IMR-90 (cell line): Measurements from ENCODE around the gene NAA15. TPM values are rescaled to one million over a fixed set of nuclear protein-coding genes. Genes with fewer than 3 reads are reported as not detected.

ENCODE experiments used
- ATAC-seq: fragments of 200-7000 bp; cut with Tn5 transposase; 2 replicates; pipeline ENCODE4 v1.9.1; 2020; ENCODE audit warnings: low read depth, mild to moderate bottlenecking, moderate library complexity
- BruUV-seq: library from RNA; stranded (reverse); fragments of 400-500 nt; replicated peaks from 2 replicates; lab custom pipeline; 2021; lab: Mats Ljungman, UMichigan
- CTCF ChIA-PET: fragments of 300-600 bp; formaldehyde crosslinking; extraction: SDS; loops from one replicate; lab custom pipeline; 2021; ENCODE audit warnings: antibody characterized with exemption; lab: Yijun Ruan, JAX
- POLR2A ChIA-PET: fragments of 300-600 bp; sonication (Branson Sonifier 250); formaldehyde crosslinking; loops from one replicate; lab custom pipeline; 2022; ENCODE audit warnings: antibody characterized with exemption; ENCODE audit not compliant: unreplicated experiment; lab: Charles Lee
- DNase-seq: peaks from one replicate; pipeline ENCODE4 v3.0.0; 2013
- H2AFZ ChIP-seq: replicated peaks from 2 replicates; pipeline ENCODE3; 2013; ENCODE audit warnings: low read length, mild to moderate bottlenecking; ENCODE audit not compliant: poor library complexity
- H2AK5ac ChIP-seq: 2 replicates; pipeline ENCODE4 v1.6.1; 2013; ENCODE audit warnings: low read depth, low read length, inconsistent platforms
- H2AK9ac ChIP-seq: replicated peaks from 2 replicates; pipeline ENCODE3; 2013; ENCODE audit warnings: mild to moderate bottlenecking, low read depth, low read length, moderate library complexity; ENCODE audit not compliant: poor library complexity
- H2BK120ac ChIP-seq: 2 replicates; pipeline ENCODE4 v1.6.1; 2013; ENCODE audit warnings: low read depth, low read length, inconsistent platforms
- H2BK15ac ChIP-seq: 3 replicates; pipeline ENCODE4 v1.6.1; 2013; ENCODE audit warnings: low read depth, low read length, inconsistent platforms
- H2BK20ac ChIP-seq: 2 replicates; pipeline ENCODE4 v1.6.1; 2013; ENCODE audit warnings: low read depth, mild to moderate bottlenecking, inconsistent platforms, low read length, moderate library complexity
- H2BK5ac ChIP-seq: 2 replicates; pipeline ENCODE4 v1.6.1; 2013; ENCODE audit warnings: mild to moderate bottlenecking, low read depth, low read length, inconsistent platforms; ENCODE audit not compliant: poor library complexity, severe bottlenecking
- H3K14ac ChIP-seq: replicated peaks from 2 replicates; pipeline ENCODE4 v1.6.1; 2013; ENCODE audit warnings: low read depth, low read length, inconsistent platforms
- H3K18ac ChIP-seq: 2 replicates; pipeline ENCODE4 v1.6.1; 2013; ENCODE audit warnings: low read depth, low read length, control low read depth
- H3K23ac ChIP-seq: 2 replicates; pipeline ENCODE4 v1.6.1; 2013; ENCODE audit warnings: low read depth, low read length, inconsistent platforms
- H3K27ac ChIP-seq: 2 replicates; pipeline ENCODE4 v1.5.1; 2013; ENCODE audit warnings: mild to moderate bottlenecking, control low read depth, low read length; ENCODE audit not compliant: insufficient read depth
- H3K27me3 ChIP-seq: 2 replicates; pipeline ENCODE4 v1.6.1; 2013; ENCODE audit warnings: low read length; ENCODE audit not compliant: control insufficient read depth, insufficient read depth
- H3K36me3 ChIP-seq: 2 replicates; pipeline ENCODE4 v1.6.1; 2013; ENCODE audit warnings: low read length, mixed read lengths; ENCODE audit not compliant: control insufficient read depth, insufficient read depth
- H3K4ac ChIP-seq: 2 replicates; pipeline ENCODE4 v1.6.1; 2013; ENCODE audit warnings: low read depth, low read length, inconsistent platforms
- H3K4me1 ChIP-seq: 2 replicates; pipeline ENCODE4 v1.6.1; 2013; ENCODE audit warnings: low read length, mixed read lengths; ENCODE audit not compliant: control insufficient read depth, insufficient read depth
- H3K4me2 ChIP-seq: 2 replicates; pipeline ENCODE4 v1.6.1; 2013; ENCODE audit warnings: low read depth, mild to moderate bottlenecking, control low read depth, low read length, moderate library complexity
- H3K4me3 ChIP-seq: 2 replicates; pipeline ENCODE4 v1.5.1; 2013; ENCODE audit warnings: low read depth, mild to moderate bottlenecking, control low read depth, low read length, moderate library complexity; ENCODE audit not compliant: insufficient read depth
- H3K56ac ChIP-seq: 2 replicates; pipeline ENCODE4 v1.6.1; 2013; ENCODE audit warnings: low read length, inconsistent platforms; ENCODE audit not compliant: insufficient read depth; ENCODE audit errors: extremely low read depth
- H3K79me1 ChIP-seq, 2 experiments: 2 replicates each; pipeline ENCODE4 v1.6.1; 2013; ENCODE audit warnings: low read length in 2 of 2, inconsistent platforms in 1 of 2, low read depth in 1 of 2
- H3K9ac ChIP-seq: 2 replicates; pipeline ENCODE4 v1.6.1; 2013; ENCODE audit warnings: low read depth, low read length, control low read depth
- H3K9me1 ChIP-seq: 2 replicates; pipeline ENCODE4 v1.6.1; 2013; ENCODE audit warnings: low read length, inconsistent platforms; ENCODE audit not compliant: insufficient read depth
- H3K9me3 ChIP-seq: 2 replicates; pipeline ENCODE4 v1.6.1; 2013; ENCODE audit warnings: low read length; ENCODE audit not compliant: control insufficient read depth, insufficient read depth
- H4K20me1 ChIP-seq: 2 replicates; pipeline ENCODE4 v1.6.1; 2013; ENCODE audit warnings: low read length, inconsistent platforms; ENCODE audit not compliant: insufficient read depth
- H4K5ac ChIP-seq: 2 replicates; pipeline ENCODE4 v1.6.1; 2013; ENCODE audit warnings: mild to moderate bottlenecking, low read depth, low read length, control low read depth
- H4K8ac ChIP-seq, 2 experiments: 2 replicates each; pipeline ENCODE4 v1.6.1; 2013; ENCODE audit warnings: low read depth in 2 of 2, low read length in 2 of 2, control low read depth in 1 of 2, inconsistent platforms in 1 of 2
- H4K91ac ChIP-seq: 2 replicates; pipeline ENCODE4 v1.6.1; 2013; ENCODE audit warnings: low read depth, low read length, inconsistent platforms; ENCODE audit not compliant: insufficient read depth
- BHLHE40 ChIP-seq: fragments of 150-350 bp; IDR thresholded peaks from 2 replicates; pipeline ENCODE4 v1.6.1; 2016; ENCODE audit warnings: mild to moderate bottlenecking, low read depth, low read length
- CEBPB ChIP-seq: IDR thresholded peaks from 2 replicates; pipeline ENCODE4 v1.6.1; 2012; ENCODE audit warnings: low read depth, low read length, improper control_type of control experiment
- CHD1 ChIP-seq: IDR thresholded peaks from 2 replicates; pipeline ENCODE4 v1.6.1; 2012; ENCODE audit warnings: low read depth, low read length, improper control_type of control experiment
- CTCF ChIP-seq: conservative IDR thresholded peaks from 2 replicates; pipeline ENCODE4 v1.5.1; 2012; ENCODE audit warnings: mild to moderate bottlenecking, low read depth, low read length, improper control_type of control experiment
- ELK1 ChIP-seq: fragments of 150-350 bp; IDR thresholded peaks from 2 replicates; pipeline ENCODE4 v1.6.1; 2016; ENCODE audit warnings: low read depth, mild to moderate bottlenecking, low read length, moderate library complexity, borderline replicate concordance
- FOS ChIP-seq: fragments of 150-350 bp; IDR thresholded peaks from 2 replicates; pipeline ENCODE4 v1.6.1; 2016; ENCODE audit warnings: low read depth, low read length
- MAZ ChIP-seq: IDR thresholded peaks from 2 replicates; pipeline ENCODE4 v1.6.1; 2012; ENCODE audit warnings: low read depth, mild to moderate bottlenecking, low read length, improper control_type of control experiment, moderate library complexity, borderline replicate concordance
- NFE2L2 ChIP-seq: fragments of 150-350 bp; IDR thresholded peaks from 2 replicates; pipeline ENCODE4 v1.6.1; 2016; ENCODE audit warnings: low read depth, mild to moderate bottlenecking, low read length
- POLR2A ChIP-seq: IDR thresholded peaks from 2 replicates; pipeline ENCODE4 v1.6.1; 2012; ENCODE audit warnings: mild to moderate bottlenecking, low read depth, low read length
- RCOR1 ChIP-seq: IDR thresholded peaks from 2 replicates; pipeline ENCODE4 v1.6.1; 2012; ENCODE audit warnings: mild to moderate bottlenecking, low read length, improper control_type of control experiment; ENCODE audit not compliant: insufficient replicate concordance
- RFX5 ChIP-seq: IDR thresholded peaks from 2 replicates; pipeline ENCODE4 v1.8.0; 2012; ENCODE audit warnings: low read depth, mild to moderate bottlenecking, low read length, moderate library complexity
- SMC3 ChIP-seq: fragments of 150-350 bp; IDR thresholded peaks from 2 replicates; pipeline ENCODE4 v1.6.1; 2016; ENCODE audit warnings: low read depth, mild to moderate bottlenecking, antibody characterized with exemption, low read length, moderate library complexity
- USF2 ChIP-seq: fragments of 150-350 bp; IDR thresholded peaks from 2 replicates; pipeline ENCODE4 v1.6.1; 2017; ENCODE audit warnings: mild to moderate bottlenecking, antibody characterized with exemption, low read length, low read depth
- WGBS, 2 experiments: methylation state at CpG; one replicate each; pipeline versions ENCODE4 v1.1.5 to v1.1.7; 2013; ENCODE audit warnings: missing lambda C conversion rate in 2 of 2; ENCODE audit not compliant: insufficient read length in 1 of 2; ENCODE audit errors: extremely low coverage in 2 of 2; 5-methylcytosine and 5-hydroxymethylcytosine counted together
- dilution Hi-C: fragments of 300-500 bp; cut with HindIII; formaldehyde crosslinking; loops from one replicate; pipeline ENCODE4 v1.14.3; 2018; ENCODE audit warnings: low sequenced_read_pairs; ENCODE audit not compliant: unreplicated experiment
- in situ Hi-C: fragments of 300-500 bp; cut with MboI; formaldehyde crosslinking; loops from 3 replicates; pipeline ENCODE4 v1.14.3; 2019; ENCODE audit warnings: low sequenced_read_pairs, inconsistent platforms, mixed read lengths
- intact Hi-C: fragments of 100-400 bp; cut with micrococcal nuclease; formaldehyde crosslinking; loops from 2 replicates; pipeline ENCODE4 v1.10.0; 2022
- polyA plus RNA-seq, 3 experiments: library from polyadenylated mRNA; depleted of rRNA; stranded (reverse); fragments of >200 nt; gene quantifications; 2 replicates each; pipeline ENCODE4 v1.2.3, GENCODE V29; 2012; ENCODE audit warnings: low replicate concordance in 1 of 3
- total RNA-seq: library from RNA; depleted of rRNA; stranded (reverse); fragments of >200 nt; gene quantifications from 2 replicates; pipeline ENCODE4 v1.2.3, GENCODE V29; 2012

The NAA15 gene
- total and polyA plus RNA-seq, 2 of the 4 experiments (the other 2 are of a cell fraction): 11.0 to 43.4 TPM

GRCh38 chr4:139304920-139305319, 3.6 kb downstream of the NAA15 start:
- Histone ChIP-seq H3K18ac (no peak overlapping the region), H3K4ac (no peak overlapping the region), H4K5ac (no peak overlapping the region), H2BK15ac (no peak overlapping the region), H3K14ac (no peak overlapping the region), H2BK5ac (no peak overlapping the region), H3K4me3 (no peak overlapping the region), H3K36me3 (peaks cover 4% of the 10 kb centered on the region; the same call in 1 of the 2 replicates), H2BK120ac (no peak overlapping the region), H4K8ac (no peak overlapping the region), H3K56ac (no peak overlapping the region), H4K91ac (no peak overlapping the region), H3K23ac (no peak overlapping the region), H3K4me1 (peaks cover 2% of the 10 kb centered on the region; the same call in 1 of the 2 replicates), H2BK20ac (no peak overlapping the region), H2AFZ (no peak overlapping the region), H3K4me2 (no peak overlapping the region), H3K9me1 (0 out of 2 replicates have a peak, but pooled peaks cover 2% of the 10 kb centered on the region), H3K9me3 (no peaks in the 10 kb centered on the region), H3K27me3 (no peaks in the 10 kb centered on the region), H4K20me1 (peaks cover 67% of the 10 kb centered on the region), H2AK9ac (no peak overlapping the region), H3K79me1 (peaks cover 0 to 23% of the 10 kb centered on the region in 2 experiments; a peak in 2 of 4 replicates), H3K27ac (no peak overlapping the region), H2AK5ac (no peak overlapping the region), H3K9ac (no peak overlapping the region)
- in situ Hi-C loops: no loop called here
- no TSS peak for BruUV-seq
- no peak for DNase-seq
- dilution Hi-C loops: no loop called here
- POLR2A ChIA-PET: no interaction called here
- CTCF ChIA-PET: no interaction called here
- no peak for ATAC-seq
- TF ChIP-seq FOS: no peak
- TF ChIP-seq NFE2L2: no peak
- TF ChIP-seq MAZ: no peak
- TF ChIP-seq SMC3: no peak
- no peak for TF ChIP-seq CEBPB
- TF ChIP-seq CTCF: no peak
- no peak for TF ChIP-seq RCOR1
- TF ChIP-seq CHD1: no peak
- TF ChIP-seq BHLHE40: no peak
- no peak for TF ChIP-seq ELK1
- TF ChIP-seq USF2: no peak
- no peak for TF ChIP-seq POLR2A
- TF ChIP-seq RFX5: no peak
- no CpG with 5 or more reads among the region's 2 CpGs for WGBS, 2 experiments
- intact Hi-C loops: loop anchor here (5.0 kb wide), 1 partner anchor 223 kb away; no protein-coding TSS in a partner anchor
